ENCODE results near the gene IGFBP4.

The IGFBP4 gene

GRCh38 chr17:40440166-40440565 lies 3.1 kb upstream of the IGFBP4 start:
- no peaks in the 10 kb centered on the region for H3K36me3 ChIP-seq (ENCODE audit: control insufficient read depth in 4 of 4, insufficient read depth in 4 of 4, low read length in 3 of 4)
- no peaks in the 10 kb centered on the region for H3K9me3 ChIP-seq (ENCODE audit: control extremely low read depth in 1 of 5, control insufficient read depth in 4 of 5, insufficient read depth in 2 of 5, low read depth in 1 of 5, low read length in 4 of 5)
- no peak overlapping the region for H3K4me3 ChIP-seq (ENCODE audit: control insufficient read depth in 1 of 7, extremely low read depth in 1 of 7, insufficient read depth in 4 of 7, low read depth in 2 of 7, low read length in 6 of 7)
- ChIA-PET POLR2A (no interaction called here), CTCF (interaction anchor here (0.6 to 9.3 kb wide), 12 partner anchors 8 to 140 kb away, joined by 3 to 61 read pairs (median 6); no protein-coding TSS in a partner anchor)
- no peak overlapping the region for H3K27ac ChIP-seq (ENCODE audit: insufficient read depth in 1 of 2, low read depth in 1 of 2, low read length in 2 of 2, poor library complexity in 1 of 2, severe bottlenecking in 2 of 2)
- peaks cover 0 to 44% (median 34%) of the 10 kb centered on the region in 4 experiments for H3K4me1 ChIP-seq (ENCODE audit: control extremely low read depth in 1 of 4, control insufficient read depth in 4 of 4, insufficient read depth in 4 of 4, low read length in 3 of 4)
- WGBS (ENCODE audit: insufficient coverage) = 86% methylated on average over 4 of the region's 4 CpGs
- no peak for DNase-seq
- peaks cover 0 to 22% (median 0%) of the 10 kb centered on the region in 5 experiments for H3K27me3 ChIP-seq (replicated peaks in 2 of 5; ENCODE audit: control insufficient read depth in 4 of 5, insufficient read depth in 5 of 5, low read length in 4 of 5)

DNA sequence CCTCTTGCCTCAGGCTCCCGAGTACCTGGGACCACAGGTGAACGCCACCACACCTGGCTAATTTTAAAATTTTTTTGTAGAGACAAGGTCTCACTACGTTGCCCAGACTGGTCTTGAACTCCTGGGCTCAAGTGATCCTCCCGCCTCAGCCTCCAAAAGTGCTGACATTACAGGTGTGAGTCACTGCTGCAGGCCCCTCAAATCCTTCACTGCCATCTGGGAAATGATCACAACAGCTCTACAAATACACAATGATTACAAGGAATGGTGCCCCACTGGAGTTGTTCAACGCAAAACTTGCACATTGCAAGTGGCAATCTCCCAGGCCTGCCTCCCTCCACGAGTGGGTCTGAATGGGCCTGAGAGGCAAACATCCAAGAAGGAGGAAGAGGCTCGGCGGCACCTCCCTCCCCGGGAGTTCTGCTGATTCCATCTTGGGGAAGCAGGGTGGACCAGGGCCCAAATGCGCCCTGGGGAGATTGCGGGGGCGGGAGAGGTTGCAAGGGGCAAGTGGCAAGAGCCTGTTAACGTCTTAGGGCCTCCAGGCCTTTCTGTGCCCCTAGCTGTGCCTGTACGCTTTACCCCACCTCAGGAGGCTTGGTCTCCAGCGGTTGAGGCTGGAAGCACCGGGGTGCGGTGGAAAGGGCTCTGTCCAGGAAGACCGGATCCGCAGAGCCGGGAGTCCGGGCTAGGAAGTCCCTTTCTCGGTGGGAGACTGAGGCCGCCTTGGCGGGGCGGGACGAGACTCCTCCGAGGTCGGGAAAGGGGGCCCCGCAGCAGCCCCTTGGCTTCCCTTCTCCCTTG lies 656 bp upstream of the IGFBP4 start:
- ChIA-PET POLR2A (interaction anchor here (1.0 kb wide), 1 partner anchor 9 kb away, joined by 4 read pairs; no protein-coding TSS in a partner anchor), CTCF (interaction anchor here (1.2 to 9.3 kb wide), 11 partner anchors 8 to 112 kb away, joined by 4 to 61 read pairs (median 6); partner anchors contain the start of gene TOP2A)
- H3K27me3 ChIP-seq (replicated peaks in 2 of 5; ENCODE audit: control insufficient read depth in 4 of 5, insufficient read depth in 5 of 5, low read length in 4 of 5) = peaks cover 0 to 23% (median 0%) of the 10 kb centered on the region in 5 experiments
- H3K36me3 ChIP-seq (ENCODE audit: control insufficient read depth in 4 of 4, insufficient read depth in 4 of 4, low read length in 3 of 4) = no peaks in the 10 kb centered on the region
- peaks cover 0 to 50% (median 41%) of the 10 kb centered on the region in 4 experiments for H3K4me1 ChIP-seq (ENCODE audit: control extremely low read depth in 1 of 4, control insufficient read depth in 4 of 4, insufficient read depth in 4 of 4, low read length in 3 of 4)
- DNase-seq = no peak
- no peaks in the 10 kb centered on the region for H3K9me3 ChIP-seq (ENCODE audit: control extremely low read depth in 1 of 5, control insufficient read depth in 4 of 5, insufficient read depth in 2 of 5, low read depth in 1 of 5, low read length in 4 of 5)
- 56% methylated on average over 24 of the region's 29 CpGs for WGBS (ENCODE audit: insufficient coverage)
- no peak overlapping the region for H3K27ac ChIP-seq (ENCODE audit: insufficient read depth in 1 of 2, low read depth in 1 of 2, low read length in 2 of 2, poor library complexity in 1 of 2, severe bottlenecking in 2 of 2)
- H3K4me3 ChIP-seq (ENCODE audit: control insufficient read depth in 1 of 7, extremely low read depth in 1 of 7, insufficient read depth in 4 of 7, low read depth in 2 of 7, low read length in 6 of 7) = peak overlapping the region in 5 of 7 experiments; percentile 6 to 68 (median 58)

DNA sequence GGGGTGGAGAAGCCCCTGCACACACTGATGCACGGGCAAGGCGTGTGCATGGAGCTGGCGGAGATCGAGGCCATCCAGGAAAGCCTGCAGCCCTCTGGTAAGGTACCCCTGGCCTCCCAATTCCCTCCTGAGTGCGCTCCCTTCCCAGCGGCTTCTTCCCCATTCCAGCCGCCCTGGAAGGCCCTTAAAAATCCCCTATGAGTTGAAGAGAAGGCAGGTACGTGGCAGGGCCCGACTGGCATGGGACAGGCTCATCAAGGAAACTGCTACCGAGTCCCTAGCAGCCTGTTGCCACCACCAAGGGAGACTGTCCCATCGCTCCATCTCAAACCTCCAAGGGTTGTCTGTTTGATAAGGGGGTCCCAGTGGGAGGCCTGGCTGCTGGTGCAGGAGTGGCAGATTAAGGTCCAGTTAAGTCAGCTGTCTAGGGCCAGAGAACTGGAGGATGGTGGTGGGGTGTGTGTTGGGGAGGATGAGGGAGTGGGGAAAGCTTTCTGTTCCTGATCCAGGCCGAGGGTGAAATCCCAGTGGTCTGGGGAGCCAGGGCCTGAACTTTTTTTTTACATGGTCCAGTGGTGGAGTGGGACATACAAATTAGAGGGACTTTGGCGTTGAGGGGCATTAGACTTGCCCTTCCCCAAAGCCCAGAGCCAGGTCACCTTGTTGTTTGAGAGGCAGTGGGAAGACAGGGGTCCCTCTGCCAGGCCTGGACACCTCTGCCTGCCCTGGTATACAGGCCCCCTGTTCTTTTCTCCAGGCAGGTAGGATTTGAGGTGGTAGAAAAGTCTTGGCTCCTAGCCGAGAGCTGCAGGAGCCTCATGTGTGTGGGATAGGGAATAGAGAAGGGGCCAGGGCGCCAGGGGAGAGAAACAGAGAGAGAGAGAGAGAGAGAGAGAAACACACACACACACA lies 994 bp downstream of the IGFBP4 start:
- H3K9me3 ChIP-seq (ENCODE audit: control extremely low read depth in 1 of 5, control insufficient read depth in 4 of 5, insufficient read depth in 2 of 5, low read depth in 1 of 5, low read length in 4 of 5) = no peaks in the 10 kb centered on the region
- CTCF ChIA-PET = interaction anchor here (0.6 to 9.3 kb wide), 12 partner anchors 12 to 118 kb away, joined by 3 to 61 read pairs (median 4); partner anchors contain the start of gene TOP2A
- no peaks in the 10 kb centered on the region for H3K36me3 ChIP-seq (ENCODE audit: control insufficient read depth in 4 of 4, insufficient read depth in 4 of 4, low read length in 3 of 4)
- no peak for DNase-seq
- H3K4me1 ChIP-seq (ENCODE audit: control extremely low read depth in 1 of 4, control insufficient read depth in 4 of 4, insufficient read depth in 4 of 4, low read length in 3 of 4) = peaks cover 8 to 59% (median 52%) of the 10 kb centered on the region in 4 experiments
- H3K4me3 ChIP-seq (ENCODE audit: control insufficient read depth in 1 of 7, extremely low read depth in 1 of 7, insufficient read depth in 4 of 7, low read depth in 2 of 7, low read length in 6 of 7) = peak overlapping the region in 5 of 7 experiments; percentile 31 to 68 (median 58)
- POLR2A ChIA-PET = no interaction called here
- no peak overlapping the region for H3K27ac ChIP-seq (ENCODE audit: insufficient read depth in 1 of 2, low read depth in 1 of 2, low read length in 2 of 2, poor library complexity in 1 of 2, severe bottlenecking in 2 of 2)
- WGBS (ENCODE audit: insufficient coverage) = 31% methylated on average over 12 of the region's 15 CpGs
- H3K27me3 ChIP-seq (replicated peaks in 2 of 5; ENCODE audit: control insufficient read depth in 4 of 5, insufficient read depth in 5 of 5, low read length in 4 of 5) = peaks cover 0 to 23% (median 0%) of the 10 kb centered on the region in 5 experiments

DNA sequence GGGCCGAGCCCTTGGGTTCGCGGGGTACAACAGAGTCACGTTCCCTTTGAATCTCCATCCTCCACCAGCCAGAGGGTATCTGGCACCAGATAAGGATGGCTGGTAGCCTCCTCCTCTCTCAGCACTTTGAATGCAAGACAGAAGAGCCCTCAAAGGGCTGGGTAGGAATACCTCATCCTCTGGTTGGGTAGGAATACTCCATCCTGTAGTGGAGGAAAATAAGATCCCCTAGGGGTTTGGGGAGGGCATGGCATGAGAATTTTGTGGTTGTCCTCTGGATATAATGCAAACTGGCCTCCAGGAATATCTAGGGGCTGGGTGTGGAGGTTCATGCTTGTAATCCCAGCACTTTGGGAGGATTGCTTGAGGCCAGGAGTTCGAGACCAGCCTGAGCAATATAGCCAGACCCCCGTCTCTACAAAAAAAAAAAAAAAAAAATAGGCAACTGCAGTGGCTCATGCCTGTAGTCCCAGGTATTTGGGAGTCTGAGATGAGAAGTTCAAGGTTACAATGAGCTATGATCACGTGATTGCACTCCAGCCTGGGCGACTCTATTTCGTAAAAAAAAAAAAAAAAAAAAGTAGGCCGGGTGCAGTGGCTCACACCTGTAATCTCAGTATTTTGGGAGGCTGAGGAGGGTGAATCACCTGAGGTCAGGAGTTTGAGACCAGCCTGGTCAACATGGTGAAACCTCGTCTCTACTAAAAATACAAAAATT lies 2.7 kb downstream of the IGFBP4 start:
- Histone ChIP-seq H3K36me3 (ENCODE audit: control insufficient read depth in 4 of 4, insufficient read depth in 4 of 4, low read length in 3 of 4) (no peaks in the 10 kb centered on the region), H3K27me3 (replicated peaks in 2 of 5; ENCODE audit: control insufficient read depth in 4 of 5, insufficient read depth in 5 of 5, low read length in 4 of 5) (peaks cover 0 to 23% (median 0%) of the 10 kb centered on the region in 5 experiments), H3K9me3 (ENCODE audit: control extremely low read depth in 1 of 5, control insufficient read depth in 4 of 5, insufficient read depth in 2 of 5, low read depth in 1 of 5, low read length in 4 of 5) (no peaks in the 10 kb centered on the region), H3K27ac (ENCODE audit: insufficient read depth in 1 of 2, low read depth in 1 of 2, low read length in 2 of 2, poor library complexity in 1 of 2, severe bottlenecking in 2 of 2) (no peak overlapping the region), H3K4me1 (ENCODE audit: control extremely low read depth in 1 of 4, control insufficient read depth in 4 of 4, insufficient read depth in 4 of 4, low read length in 3 of 4) (peaks cover 8 to 62% (median 53%) of the 10 kb centered on the region in 4 experiments), H3K4me3 (ENCODE audit: control insufficient read depth in 1 of 7, extremely low read depth in 1 of 7, insufficient read depth in 4 of 7, low read depth in 2 of 7, low read length in 6 of 7) (no peak overlapping the region)
- ChIA-PET CTCF (interaction anchor here (0.6 to 9.3 kb wide), 6 partner anchors 31 to 88 kb away, joined by 3 to 61 read pairs (median 10); no protein-coding TSS in a partner anchor), POLR2A (no interaction called here)
- 100% methylated on average over 3 of the region's 11 CpGs for WGBS (ENCODE audit: insufficient coverage)
- no peak for DNase-seq

GRCh38 chr17:40447148-40447644 lies 3.9 kb downstream of the IGFBP4 start:
- ChIA-PET CTCF (interaction anchor here (0.7 to 4.0 kb wide), 13 partner anchors 8 to 256 kb away, joined by 3 to 15 read pairs (median 4); partner anchors contain the start of gene TOP2A), POLR2A (no interaction called here)
- Histone ChIP-seq H3K27me3 (replicated peaks in 2 of 5; ENCODE audit: control insufficient read depth in 4 of 5, insufficient read depth in 5 of 5, low read length in 4 of 5) (peaks cover 0 to 23% (median 2%) of the 10 kb centered on the region in 5 experiments), H3K9me3 (ENCODE audit: control extremely low read depth in 1 of 5, control insufficient read depth in 4 of 5, insufficient read depth in 2 of 5, low read depth in 1 of 5, low read length in 4 of 5) (no peaks in the 10 kb centered on the region), H3K4me1 (ENCODE audit: control extremely low read depth in 1 of 4, control insufficient read depth in 4 of 4, insufficient read depth in 4 of 4, low read length in 3 of 4) (peaks cover 8 to 62% (median 53%) of the 10 kb centered on the region in 4 experiments), H3K27ac (ENCODE audit: insufficient read depth in 1 of 2, low read depth in 1 of 2, low read length in 2 of 2, poor library complexity in 1 of 2, severe bottlenecking in 2 of 2) (no peak overlapping the region), H3K36me3 (ENCODE audit: control insufficient read depth in 4 of 4, insufficient read depth in 4 of 4, low read length in 3 of 4) (no peaks in the 10 kb centered on the region), H3K4me3 (ENCODE audit: control insufficient read depth in 1 of 7, extremely low read depth in 1 of 7, insufficient read depth in 4 of 7, low read depth in 2 of 7, low read length in 6 of 7) (peak overlapping the region in 1 of 7 experiments; percentile 32)
- WGBS (ENCODE audit: insufficient coverage) = 97% methylated on average over 6 of the region's 8 CpGs
- DNase-seq = no peak

DNA sequence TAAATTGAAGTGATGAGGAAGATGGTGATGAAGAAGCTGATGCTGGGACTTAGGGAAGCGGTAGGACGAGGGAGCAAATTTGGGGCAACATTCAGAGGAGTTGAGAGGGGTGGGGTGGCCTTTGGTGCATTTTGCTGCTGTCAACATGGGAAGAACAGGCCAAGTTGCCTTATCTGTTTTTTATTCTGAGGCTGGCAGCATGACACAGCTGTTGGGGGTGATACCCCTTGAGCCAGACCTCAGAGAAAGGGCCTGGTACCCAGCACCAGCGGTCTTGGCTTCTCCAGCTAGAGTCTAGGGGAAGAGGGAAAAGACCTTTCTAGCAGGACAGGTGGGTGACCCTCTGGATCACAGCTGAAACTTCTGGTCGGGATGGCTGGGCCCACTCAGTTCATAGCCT lies 4.6 kb downstream of the IGFBP4 start:
- Histone ChIP-seq H3K4me1 (ENCODE audit: control extremely low read depth in 1 of 4, control insufficient read depth in 4 of 4, insufficient read depth in 4 of 4, low read length in 3 of 4) (peaks cover 8 to 60% (median 51%) of the 10 kb centered on the region in 4 experiments), H3K36me3 (ENCODE audit: control insufficient read depth in 4 of 4, insufficient read depth in 4 of 4, low read length in 3 of 4) (no peaks in the 10 kb centered on the region), H3K9me3 (ENCODE audit: control extremely low read depth in 1 of 5, control insufficient read depth in 4 of 5, insufficient read depth in 2 of 5, low read depth in 1 of 5, low read length in 4 of 5) (no peaks in the 10 kb centered on the region), H3K27ac (ENCODE audit: insufficient read depth in 1 of 2, low read depth in 1 of 2, low read length in 2 of 2, poor library complexity in 1 of 2, severe bottlenecking in 2 of 2) (no peak overlapping the region), H3K4me3 (ENCODE audit: control insufficient read depth in 1 of 7, extremely low read depth in 1 of 7, insufficient read depth in 4 of 7, low read depth in 2 of 7, low read length in 6 of 7) (peak overlapping the region in 4 of 7 experiments; percentile 15 to 39 (median 34)), H3K27me3 (replicated peaks in 2 of 5; ENCODE audit: control insufficient read depth in 4 of 5, insufficient read depth in 5 of 5, low read length in 4 of 5) (peaks cover 0 to 17% (median 2%) of the 10 kb centered on the region in 5 experiments)
- ChIA-PET CTCF (interaction anchor here (0.5 to 4.0 kb wide), 14 partner anchors 8 to 1713 kb away, joined by 3 to 15 read pairs (median 4); partner anchors contain the start of gene TOP2A), POLR2A (interaction anchor here (0.9 kb wide), 1 partner anchor 110 kb away, joined by 4 read pairs; no protein-coding TSS in a partner anchor)
- DNase-seq = peak in 2 of 3 donors; percentile 50 to 64
- WGBS (ENCODE audit: insufficient coverage) = 24% methylated on average over 2 of the region's 4 CpGs
